ENCODE results near the gene RNF157.
"Not testable (repeated sequence)": the region's sequence is repeated elsewhere in the genome, so short reads cannot be mapped to it uniquely, and the experiment has no call there.

- not testable (repeated sequence) for TF ChIP-seq POLR2AphosphoS5 (IDR thresholded peaks at IDR 0.05; ENCODE audit: low read depth, low read length); POLR2A (IDR thresholded peaks at IDR 0.05; ENCODE audit: low read depth, low read length); TAF1 (IDR thresholded peaks at IDR 0.05; ENCODE audit: borderline replicate concordance, low read depth, low read length)
Measured at GRCh38 chr17:76186774-76187173, 53.5 kb downstream of the RNF157 start.
